Measurements from ENCODE around the gene CORO2B. TPM values are rescaled to one million over a fixed set of nuclear protein-coding genes. Genes with fewer than 3 reads are reported as not detected.
"Not testable (repeated sequence)": the region's sequence is repeated elsewhere in the genome, so short reads cannot be mapped to it uniquely, and the experiment has no call there.

Gene CORO2B
- total and polyA plus RNA-seq, 4 donors: 2.4 to 12.5 (median 4.3) TPM

- no peak for ATAC-seq (ENCODE audit: insufficient read depth, low FRiP score)
- TF ChIP-seq CTCF (IDR thresholded peaks at IDR 0.05; ENCODE audit: control extremely low read depth, extremely low read depth): no peak
Observed at GRCh38 chr15:68678746-68679145, 100.0 kb downstream of the CORO2B start.

GRCh38 chr15:68679161-68679560 lies 100.4 kb downstream of the CORO2B start:
- no peak overlapping the region for H3K4me3 ChIP-seq
- H3K4me1 ChIP-seq (ENCODE audit: control insufficient read depth in 5 of 5, insufficient read depth in 5 of 5, low read length in 5 of 5): peaks cover 0 to 6% (median 0%) of the 10 kb centered on the region in 5 donors
- no peak overlapping the region for H3K9ac ChIP-seq (ENCODE audit: insufficient read depth in 1 of 2, low read length in 2 of 2)
- H3K27ac ChIP-seq (ENCODE audit: low read depth in 1 of 2, low read length in 1 of 2): no peak overlapping the region
- H3K36me3 ChIP-seq (ENCODE audit: control insufficient read depth in 4 of 4, insufficient read depth in 4 of 4, low read length in 4 of 4): no peaks in the 10 kb centered on the region
- no peak for ATAC-seq (ENCODE audit: insufficient read depth, low FRiP score)
- no peaks in the 10 kb centered on the region for H3K9me3 ChIP-seq (ENCODE audit: control insufficient read depth in 4 of 4, insufficient read depth in 3 of 4, low read length in 3 of 4)
- DNase-seq: no peak
- H3K27me3 ChIP-seq (ENCODE audit: control insufficient read depth in 3 of 3, insufficient read depth in 3 of 3, low read length in 2 of 3): no peaks in the 10 kb centered on the region
- WGBS, 2 donors: 69 to 87% methylated on average over 3 of the region's 3 CpGs
- TF ChIP-seq CTCF (IDR thresholded peaks at IDR 0.05; ENCODE audit: control extremely low read depth, extremely low read depth): no peak

More at GRCh38 chr15:68678746-68679145, 100.0 kb downstream of the CORO2B start:
- no peaks in the 10 kb centered on the region for H3K27me3 ChIP-seq (ENCODE audit: control insufficient read depth in 3 of 3, insufficient read depth in 3 of 3, low read length in 2 of 3)
- 89 to 99% methylated on average over 5 of the region's 5 CpGs for WGBS, 2 donors
- no peak overlapping the region for H3K4me3 ChIP-seq
- no peak overlapping the region for H3K9ac ChIP-seq (ENCODE audit: insufficient read depth in 1 of 2, low read length in 2 of 2)
- H3K9me3 ChIP-seq (ENCODE audit: control insufficient read depth in 4 of 4, insufficient read depth in 3 of 4, low read length in 3 of 4): no peaks in the 10 kb centered on the region
- H3K27ac ChIP-seq (ENCODE audit: low read depth in 1 of 2, low read length in 1 of 2): no peak overlapping the region
- peaks cover 0 to 8% (median 0%) of the 10 kb centered on the region in 5 donors for H3K4me1 ChIP-seq (ENCODE audit: control insufficient read depth in 5 of 5, insufficient read depth in 5 of 5, low read length in 5 of 5)
- no peaks in the 10 kb centered on the region for H3K36me3 ChIP-seq (ENCODE audit: control insufficient read depth in 4 of 4, insufficient read depth in 4 of 4, low read length in 4 of 4)
- DNase-seq: no peak

GRCh38 chr15:68679961-68680371 lies 101.2 kb downstream of the CORO2B start:
- 94 to 99% methylated on average over 4 of the region's 4 CpGs for WGBS, 2 donors
- H3K9ac ChIP-seq (ENCODE audit: insufficient read depth in 1 of 2, low read length in 2 of 2): no peak overlapping the region
- no peak overlapping the region for H3K27ac ChIP-seq (ENCODE audit: low read depth in 1 of 2, low read length in 1 of 2)
- no peak for DNase-seq
- H3K9me3 ChIP-seq (ENCODE audit: control insufficient read depth in 4 of 4, insufficient read depth in 3 of 4, low read length in 3 of 4): peaks cover 0 to 1% (median 0%) of the 10 kb centered on the region in 4 donors
- H3K36me3 ChIP-seq (ENCODE audit: control insufficient read depth in 4 of 4, insufficient read depth in 4 of 4, low read length in 4 of 4): no peaks in the 10 kb centered on the region
- ATAC-seq (ENCODE audit: insufficient read depth, low FRiP score): no peak
- H3K4me3 ChIP-seq: no peak overlapping the region
- peaks cover 0 to 3% (median 0%) of the 10 kb centered on the region in 5 donors for H3K4me1 ChIP-seq (ENCODE audit: control insufficient read depth in 5 of 5, insufficient read depth in 5 of 5, low read length in 5 of 5)
- no peak for TF ChIP-seq CTCF (IDR thresholded peaks at IDR 0.05; ENCODE audit: control extremely low read depth, extremely low read depth)
- H3K27me3 ChIP-seq (ENCODE audit: control insufficient read depth in 3 of 3, insufficient read depth in 3 of 3, low read length in 2 of 3): no peaks in the 10 kb centered on the region

GRCh38 chr15:68680756-68681155 lies 102.0 kb downstream of the CORO2B start:
- WGBS, 2 donors: 91 to 94% methylated on average over 10 of the region's 10 CpGs
- not testable (repeated sequence) for H3K27ac ChIP-seq (ENCODE audit: low read depth in 1 of 2, low read length in 1 of 2); H3K36me3 ChIP-seq (ENCODE audit: control insufficient read depth in 4 of 4, insufficient read depth in 4 of 4, low read length in 4 of 4); ATAC-seq (ENCODE audit: insufficient read depth, low FRiP score); H3K9ac ChIP-seq (ENCODE audit: insufficient read depth in 1 of 2, low read length in 2 of 2); H3K27me3 ChIP-seq (ENCODE audit: control insufficient read depth in 3 of 3, insufficient read depth in 3 of 3, low read length in 2 of 3); H3K9me3 ChIP-seq (ENCODE audit: control insufficient read depth in 4 of 4, insufficient read depth in 3 of 4, low read length in 3 of 4); H3K4me3 ChIP-seq; H3K4me1 ChIP-seq (ENCODE audit: control insufficient read depth in 5 of 5, insufficient read depth in 5 of 5, low read length in 5 of 5); DNase-seq
